Midbrain (tissue), 1 donor: Measurements from ENCODE around the gene PRPF18.
A peak's percentile ranks its signal among the peaks of the same experiment; 100 is the strongest.

ENCODE experiments used
- DNase-seq: peaks from one replicate; lab custom pipeline; 2025; lab: John Stamatoyannopoulos, UW

The PRPF18 gene

DNA sequence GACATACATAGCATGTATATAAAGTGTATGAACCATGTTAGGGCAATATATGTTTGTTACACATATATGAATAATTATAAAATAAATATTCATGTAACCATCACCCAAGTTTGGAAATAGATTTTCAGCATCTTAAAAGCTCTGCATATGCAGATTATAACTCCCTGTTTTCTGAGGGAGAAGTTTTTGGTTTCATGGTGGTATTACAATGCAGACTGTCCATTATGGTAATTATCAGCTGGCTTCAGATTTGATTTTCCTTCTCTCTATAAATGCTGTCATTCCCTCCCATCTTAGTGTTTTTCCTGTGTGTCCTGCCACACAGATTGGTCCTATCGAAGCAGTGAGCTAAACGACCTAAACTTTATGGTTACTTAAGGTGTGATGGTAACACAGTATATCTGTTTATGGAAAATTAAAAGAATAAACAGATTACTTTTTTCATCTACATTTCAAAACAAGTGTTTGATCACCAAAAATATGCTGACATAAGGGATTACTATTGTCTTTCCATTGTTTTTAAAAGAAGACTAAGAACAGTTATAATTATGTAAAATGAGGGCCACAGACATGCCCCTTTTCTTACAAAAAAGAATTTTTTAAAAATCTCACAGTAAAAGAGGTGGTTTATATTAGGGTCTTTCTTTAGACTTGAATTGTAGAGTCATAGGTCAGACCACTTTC, 17.7 kb downstream of the PRPF18 start:
- DNase-seq: no peak

DNA sequence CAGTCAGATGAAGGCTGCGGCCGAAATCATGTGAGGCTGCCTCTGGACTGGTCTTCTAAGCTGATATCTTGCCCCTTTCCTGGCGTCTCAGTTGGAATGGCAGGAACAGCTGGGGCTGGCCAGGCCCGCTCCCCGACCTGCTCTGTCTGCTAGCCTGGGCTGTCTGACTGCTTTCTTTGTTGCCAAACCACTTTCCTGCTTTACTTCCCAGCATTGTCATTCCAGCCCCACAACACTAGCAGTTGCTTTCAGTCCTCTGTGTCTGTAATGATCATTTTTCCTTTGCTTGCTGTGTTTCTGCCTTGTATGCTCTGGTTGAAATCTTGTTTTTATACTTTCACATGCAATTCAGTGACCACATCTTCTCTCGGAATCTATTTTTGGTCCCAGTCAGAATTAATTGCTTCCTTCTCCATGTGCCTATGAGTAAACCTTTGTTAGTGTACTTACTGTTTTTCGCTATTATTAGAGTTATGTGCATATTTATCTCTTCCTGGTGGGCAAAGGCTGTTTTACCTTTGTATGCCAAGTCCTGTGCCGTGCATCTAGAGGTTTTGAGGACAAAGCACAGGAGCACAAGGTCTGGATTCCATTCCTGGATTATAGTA, 21.6 kb downstream of the PRPF18 start:
- DNase-seq: no peak

DNA sequence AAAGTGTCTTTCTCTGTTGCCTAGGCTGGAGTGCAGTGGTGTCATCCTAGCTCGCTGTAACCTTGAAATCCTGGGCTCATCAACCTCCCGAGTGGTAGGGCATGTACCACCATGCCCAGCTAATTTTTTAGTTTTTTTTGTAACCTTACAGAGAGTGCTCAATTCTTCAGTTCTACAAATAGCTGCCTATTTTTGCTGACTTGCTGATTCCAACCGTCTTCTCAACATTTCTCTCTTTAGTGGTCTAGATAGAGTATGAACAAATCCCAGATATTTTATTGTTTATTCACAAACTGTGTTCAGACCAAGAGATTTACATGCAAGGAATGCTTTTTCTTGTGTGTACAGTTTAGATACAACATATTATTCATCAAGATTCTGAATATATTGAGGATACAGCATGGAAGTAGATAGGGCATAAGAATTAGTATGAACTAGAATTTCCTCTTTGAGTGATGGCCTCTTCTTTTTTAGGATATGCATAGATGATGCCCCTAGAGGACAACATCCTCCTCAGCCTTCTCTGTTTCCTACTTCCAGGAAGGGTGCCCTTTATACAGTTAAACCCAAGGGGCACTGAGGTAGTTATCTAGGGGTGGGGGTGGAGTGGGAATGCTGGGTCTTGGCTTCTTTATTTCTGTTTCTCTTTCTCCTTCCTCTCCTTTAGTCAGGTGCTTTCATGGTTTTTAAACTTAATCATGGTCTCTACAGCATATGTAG, 26.0 kb downstream of the PRPF18 start:
- no peak for DNase-seq

DNA sequence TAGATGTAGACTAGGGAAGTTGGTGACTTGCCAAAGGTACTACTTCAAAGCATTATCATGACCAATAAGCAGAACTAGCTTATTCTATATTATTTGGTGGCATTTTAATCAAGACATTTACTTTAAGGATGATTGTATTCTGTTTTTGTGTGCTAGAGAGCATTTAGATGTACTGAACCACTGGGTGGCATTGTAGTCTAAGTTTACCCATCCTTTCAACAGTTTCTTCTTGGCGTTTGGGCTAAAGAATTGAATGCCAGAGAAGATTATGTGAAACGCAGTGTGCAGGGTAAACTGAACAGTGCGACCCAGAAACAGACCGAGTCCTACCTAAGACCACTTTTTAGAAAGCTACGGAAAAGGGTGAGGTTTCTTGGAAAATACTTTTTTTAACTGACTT, 26.8 kb downstream of the PRPF18 start:
- DNase-seq: peak; percentile 62

DNA sequence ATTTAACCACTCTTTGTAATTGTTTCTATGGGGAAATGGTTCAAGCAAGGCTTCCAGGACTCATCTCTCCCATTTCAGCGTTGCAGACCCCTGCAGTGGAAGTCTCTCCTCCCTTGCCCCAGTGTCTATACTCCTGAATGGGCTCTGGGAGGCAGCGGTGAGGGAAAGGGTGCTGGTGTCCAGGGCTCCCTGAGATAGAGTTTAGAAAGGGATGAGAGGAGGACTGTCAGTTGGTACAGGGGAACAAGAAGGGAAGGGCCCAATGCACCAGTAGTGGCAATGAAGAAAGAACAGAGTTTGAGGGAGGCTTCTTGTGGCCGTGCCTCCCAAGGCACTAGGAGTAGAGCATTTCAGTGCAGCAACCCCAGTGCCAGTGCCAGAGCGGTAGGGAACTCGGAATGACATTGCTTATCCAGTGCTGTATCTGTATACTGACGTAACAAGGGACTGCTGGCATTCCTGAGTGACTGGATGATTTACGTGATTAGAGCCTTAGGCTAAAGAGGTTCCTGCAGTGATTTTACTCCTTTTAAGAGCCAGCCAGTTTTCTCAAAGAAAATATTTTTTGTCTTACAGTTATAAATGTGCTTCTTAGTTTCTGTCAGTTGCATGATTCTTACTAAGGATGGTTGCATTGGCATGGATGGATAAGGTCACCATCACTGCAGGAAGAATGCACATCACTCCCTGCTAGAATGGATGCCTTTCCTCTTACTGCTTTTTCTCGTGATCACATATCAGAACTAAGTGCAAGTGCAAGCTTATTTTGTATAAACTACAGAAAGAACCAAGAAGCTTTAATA, 28.0 kb downstream of the PRPF18 start:
- DNase-seq: no peak

DNA sequence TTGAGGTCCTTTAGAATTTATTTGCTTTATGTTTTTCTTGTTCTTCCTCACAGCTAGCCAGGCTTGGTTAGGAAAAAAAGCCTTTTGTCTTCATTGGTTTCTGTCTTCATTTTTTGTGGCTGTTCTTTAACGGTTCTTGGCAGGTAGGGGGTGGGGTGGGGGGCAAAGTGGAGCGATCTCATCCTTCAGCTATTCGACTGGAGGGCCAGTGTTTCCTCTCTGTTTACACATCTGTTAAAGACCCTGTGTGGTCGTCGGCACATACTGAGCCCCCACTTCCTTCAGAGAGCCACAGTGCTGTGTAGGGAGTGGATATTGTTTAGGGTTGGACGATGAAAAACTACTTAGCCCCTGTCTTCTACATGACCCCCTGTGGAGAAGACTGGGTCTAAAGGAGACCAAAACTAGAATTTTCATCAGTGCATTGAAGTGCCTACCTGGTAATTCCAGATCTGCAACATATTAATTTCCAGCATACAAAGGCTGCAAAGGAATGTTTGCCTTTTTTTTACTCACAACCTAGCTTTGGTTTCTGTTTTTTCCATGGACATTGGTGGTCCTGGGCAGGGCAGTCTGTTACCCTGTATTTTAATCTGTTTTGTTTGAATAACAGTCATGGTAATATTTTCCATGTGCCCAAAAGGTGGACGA, 29.0 kb downstream of the PRPF18 start:
- no peak for DNase-seq

DNA sequence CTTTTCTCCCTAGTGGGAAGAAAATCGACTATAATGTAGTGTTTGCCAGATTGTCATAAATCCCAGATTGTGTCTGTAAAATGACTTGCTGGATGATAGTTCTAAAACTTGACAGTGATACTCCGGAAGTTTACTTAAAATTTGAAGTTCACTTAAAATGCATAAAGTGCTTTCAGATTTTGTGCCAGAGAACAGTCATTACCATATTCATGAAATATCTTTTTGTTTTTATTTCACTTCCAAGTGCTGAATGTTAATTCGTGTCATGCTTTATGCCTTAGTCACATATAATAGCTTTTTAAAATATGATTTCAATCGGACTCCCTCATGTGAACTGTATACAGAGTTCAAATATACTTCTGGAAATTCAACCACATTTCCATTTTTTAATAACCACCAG, 30.4 kb downstream of the PRPF18 start:
- DNase-seq: no peak

DNA sequence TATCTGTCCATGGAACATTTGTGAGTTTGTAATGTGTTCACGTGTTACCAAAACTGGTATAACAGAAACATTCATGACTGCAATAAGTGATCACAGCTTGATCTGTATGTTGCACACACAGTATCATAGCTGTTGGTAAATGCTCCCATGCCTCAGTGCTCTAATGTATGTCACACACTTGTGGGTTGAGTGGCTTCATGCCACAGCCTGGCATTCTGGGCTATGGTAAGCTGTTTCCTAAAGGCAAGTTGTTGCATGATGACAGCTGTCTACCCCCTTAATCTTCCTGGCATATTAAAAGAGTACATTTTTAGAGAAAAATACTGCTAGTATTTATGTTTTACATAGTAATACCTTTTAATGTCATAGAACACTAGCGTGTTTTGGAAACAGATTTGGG, 35.2 kb downstream of the PRPF18 start:
- DNase-seq: no peak

DNA sequence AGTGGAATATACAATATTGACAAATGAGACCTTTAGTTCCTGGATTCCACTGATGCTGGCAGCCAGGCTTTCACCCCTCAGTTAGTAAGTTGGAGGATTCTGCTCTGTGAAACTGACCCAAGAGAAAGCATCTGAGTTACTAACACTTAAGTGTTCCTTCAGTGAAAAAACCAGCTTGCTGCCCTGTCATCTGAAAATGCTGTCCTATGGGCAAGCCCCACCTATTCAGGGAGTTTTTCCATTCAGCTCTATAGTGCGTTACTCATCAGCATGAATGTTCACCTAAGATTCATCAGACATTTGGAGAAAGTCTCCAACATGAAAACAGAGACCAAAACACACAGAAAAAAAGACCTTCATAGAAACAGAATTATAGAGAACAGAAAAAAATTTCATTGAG, 37.9 kb downstream of the PRPF18 start:
- no peak for DNase-seq

DNA sequence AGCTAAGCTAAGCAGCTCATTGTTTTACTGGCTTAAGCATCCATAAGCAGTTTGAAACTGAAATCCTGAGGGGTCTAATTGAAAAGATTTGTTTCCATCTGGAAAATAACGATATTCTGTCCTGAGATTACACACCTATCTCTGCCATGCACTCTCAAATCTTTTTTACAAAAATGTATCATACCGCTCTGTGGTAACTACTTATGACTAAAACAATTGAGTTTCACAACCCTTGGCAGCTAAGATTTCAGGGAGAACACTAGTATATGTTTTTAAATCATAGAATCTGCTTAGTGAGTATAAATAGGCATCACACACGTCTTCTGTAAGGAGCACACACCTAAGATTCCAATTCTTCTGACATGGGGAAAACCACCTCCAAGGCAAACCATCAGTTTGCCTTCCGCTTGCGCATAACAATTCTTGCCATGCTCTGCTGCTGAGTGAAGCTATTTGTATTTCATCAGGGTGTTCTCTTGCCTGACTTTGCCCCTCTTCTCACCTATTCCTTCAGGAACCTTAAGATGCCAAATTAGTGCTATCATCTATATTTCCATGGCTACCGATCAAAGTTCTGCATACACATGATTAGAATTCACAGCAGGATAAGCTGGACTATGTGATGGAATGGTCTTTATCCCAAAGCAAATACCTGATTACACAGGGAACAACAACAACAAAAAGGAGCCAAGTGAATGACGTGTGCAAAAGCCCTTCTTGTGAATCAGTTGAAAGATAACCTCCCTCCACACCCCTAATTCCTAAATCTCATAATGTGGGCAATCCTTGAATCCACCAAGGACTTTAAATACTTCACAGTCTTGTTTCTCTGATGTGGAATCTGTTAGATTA, 40.9 kb downstream of the PRPF18 start:
- DNase-seq: no peak

DNA sequence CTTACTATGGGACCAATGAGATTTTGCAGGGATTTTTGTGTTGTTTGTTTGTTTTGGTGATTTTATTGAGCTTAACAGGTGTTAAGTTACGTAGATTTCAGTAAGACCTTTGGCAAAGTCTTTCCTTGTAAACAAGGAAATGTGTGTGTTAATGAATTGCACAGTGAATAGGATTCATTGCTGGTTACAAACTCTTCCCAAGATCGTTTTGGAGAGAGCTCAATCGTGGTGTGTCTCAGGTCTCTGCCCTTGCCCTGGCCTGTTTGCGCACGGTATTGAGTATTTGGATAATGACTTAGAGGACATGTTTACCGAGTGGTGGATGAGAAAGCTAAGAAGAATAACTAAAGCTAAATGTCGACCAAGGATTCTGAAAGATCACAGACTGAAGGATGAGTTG, 41.9 kb downstream of the PRPF18 start:
- DNase-seq: no peak

DNA sequence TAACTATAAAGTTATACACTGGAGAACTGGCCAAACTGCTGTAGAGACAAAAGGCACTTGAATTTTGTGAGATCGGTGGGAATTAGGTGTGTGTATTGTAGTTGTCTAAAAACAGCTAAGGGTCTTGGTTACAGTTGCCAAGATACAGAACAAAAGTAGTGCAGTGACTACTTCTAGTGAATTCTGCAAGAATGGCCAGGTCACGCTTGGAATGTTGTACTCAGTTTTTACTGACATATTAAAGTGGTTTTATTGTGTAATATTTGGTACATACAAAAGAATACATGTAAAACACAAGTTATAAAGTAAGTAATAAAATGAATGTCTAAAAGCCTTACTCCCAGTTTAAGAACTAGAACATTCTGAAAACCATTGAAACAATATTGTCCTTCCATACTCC, 42.4 kb downstream of the PRPF18 start:
- no peak for DNase-seq

DNA sequence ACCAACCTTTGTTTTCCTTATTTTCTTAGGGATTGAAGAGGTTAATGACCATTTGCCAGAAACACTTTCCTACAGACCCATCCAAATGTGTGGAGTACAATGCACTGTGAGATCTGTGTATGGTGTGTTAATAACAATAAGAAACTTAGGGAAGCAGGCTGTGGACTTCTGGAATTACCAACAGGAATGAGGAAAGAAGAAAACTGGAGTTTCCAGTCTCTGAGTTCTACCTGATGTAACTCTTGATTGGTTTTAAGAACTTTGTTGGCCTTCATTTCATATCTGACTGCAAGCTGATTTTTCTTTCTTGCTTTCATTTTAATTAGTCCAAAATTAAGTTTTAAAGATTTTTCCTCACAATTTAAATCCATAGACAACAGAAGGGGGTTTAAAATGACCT, 43.5 kb downstream of the PRPF18 start:
- DNase-seq: no peak

DNA sequence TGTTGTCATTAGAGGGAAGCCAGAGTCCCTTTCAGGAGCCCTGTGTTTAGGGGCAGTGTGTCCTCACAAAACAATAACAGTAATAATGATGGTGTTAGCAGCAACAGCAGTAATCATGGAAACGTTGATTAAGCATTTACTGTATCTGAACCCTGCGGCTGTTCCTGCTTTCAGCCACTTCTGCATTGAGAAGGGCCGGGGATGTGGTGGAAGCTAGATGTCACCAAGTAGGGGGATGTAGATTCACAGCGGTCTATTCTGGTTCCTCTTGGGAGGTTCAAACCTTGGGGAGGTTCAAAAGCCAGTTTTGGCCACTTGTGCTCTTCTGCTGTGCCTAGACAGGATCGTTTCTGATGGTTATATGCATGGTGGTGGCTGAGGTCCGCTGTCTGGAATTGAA, 44.8 kb downstream of the PRPF18 start:
- DNase-seq: peak; percentile 10

DNA sequence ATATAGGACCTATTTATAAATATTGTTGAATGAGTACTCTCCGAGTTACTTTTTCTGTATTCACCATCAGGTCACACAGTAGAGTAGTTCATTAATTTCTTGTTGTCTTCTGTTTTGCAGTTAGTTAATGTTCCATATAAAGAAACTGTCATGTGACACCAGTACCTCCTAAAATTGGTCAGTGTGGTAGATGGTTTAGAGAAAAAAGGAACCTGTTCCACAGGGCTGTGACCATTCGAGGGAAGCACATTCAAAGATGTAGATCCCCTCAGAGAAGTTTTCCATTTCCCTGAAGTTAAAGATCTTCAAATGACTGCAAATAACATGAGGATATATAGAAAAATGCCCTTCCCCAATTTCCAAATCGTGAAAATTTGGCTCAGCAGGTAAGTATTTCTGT, 45.7 kb downstream of the PRPF18 start:
- no peak for DNase-seq

DNA sequence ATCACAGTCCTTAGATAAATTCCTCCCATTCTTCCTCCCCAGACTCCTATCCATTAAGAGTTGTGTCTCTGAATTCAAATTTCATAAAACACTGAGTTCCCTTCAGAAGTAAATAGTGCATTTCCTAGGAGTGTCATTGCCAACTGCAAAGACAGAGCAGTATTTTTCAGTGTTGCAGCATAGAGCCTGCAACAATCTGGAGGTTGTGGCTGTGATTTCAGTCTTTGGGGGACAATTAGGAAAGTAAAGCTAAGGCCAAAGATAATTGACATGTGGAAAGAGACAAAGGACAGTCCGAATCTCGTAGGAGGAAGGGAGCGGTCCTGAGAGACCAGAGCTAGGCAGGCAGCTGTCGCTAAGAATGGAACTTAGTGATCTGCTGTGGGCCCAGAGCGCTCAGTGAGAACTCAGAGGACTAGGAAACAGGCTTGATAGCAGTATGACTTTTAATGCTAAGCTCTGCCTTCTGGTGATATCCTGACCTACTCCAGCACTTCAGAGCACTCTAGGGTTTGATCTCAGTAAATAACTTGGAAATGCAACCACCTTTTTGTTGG, 46.2 kb downstream of the PRPF18 start:
- DNase-seq: no peak

DNA sequence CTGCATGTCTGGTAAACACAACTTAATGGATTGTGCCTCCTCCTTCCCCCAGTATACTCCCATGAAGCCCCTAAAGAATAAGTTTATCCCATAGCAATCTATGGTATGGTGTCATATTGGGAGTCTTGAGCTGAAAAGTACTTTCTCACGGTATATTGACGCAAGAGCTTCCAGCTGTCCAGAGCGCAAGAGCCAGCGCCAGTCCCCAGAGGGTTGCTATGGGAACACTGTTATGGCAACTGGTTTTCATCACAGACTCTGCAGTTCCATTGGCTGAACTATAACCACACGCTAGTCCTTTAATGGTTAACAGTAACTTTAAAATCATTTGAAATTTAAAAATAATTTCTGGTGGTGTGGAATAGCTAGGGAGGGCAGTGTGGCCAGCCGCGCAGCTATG, 46.9 kb downstream of the PRPF18 start:
- DNase-seq: peak; percentile 9

DNA sequence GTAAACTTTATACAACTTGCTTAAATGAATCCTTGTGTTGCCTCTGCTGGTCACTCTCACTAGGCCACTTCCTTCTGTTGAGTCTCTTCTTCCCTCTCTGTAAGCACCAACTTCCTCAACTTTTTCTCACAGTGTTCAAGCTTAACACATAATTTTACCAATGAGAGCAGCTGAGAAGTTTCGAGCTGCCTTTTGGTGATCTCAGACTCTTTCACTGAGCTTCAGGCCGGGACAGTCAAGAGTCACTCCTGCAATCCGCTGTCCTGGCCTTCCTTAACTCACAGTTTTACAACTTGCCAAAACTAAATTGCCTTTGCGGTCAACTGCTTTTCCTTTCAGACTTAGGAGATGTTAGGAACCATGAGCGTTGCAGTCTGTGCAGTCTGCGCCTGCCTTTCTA, 47.4 kb downstream of the PRPF18 start:
- peak; percentile 27 for DNase-seq

DNA sequence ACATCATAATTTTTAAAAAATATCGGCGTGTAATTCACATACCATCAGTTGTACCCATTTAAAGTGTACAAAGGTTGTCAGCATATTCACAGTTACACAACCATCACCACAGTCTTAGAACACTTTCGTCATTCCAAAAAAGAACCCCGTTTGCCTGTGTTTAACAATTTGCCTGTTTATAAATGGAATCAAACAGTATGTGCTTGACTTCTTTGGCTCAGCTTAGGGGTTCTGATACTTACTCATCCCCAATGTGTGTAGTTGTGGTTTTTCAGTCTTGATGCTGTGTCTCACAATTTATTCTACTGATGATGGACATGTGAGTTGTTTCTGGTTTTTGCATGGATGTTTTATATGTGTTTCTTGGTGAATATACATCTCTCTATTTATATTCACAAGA, 50.0 kb downstream of the PRPF18 start:
- DNase-seq: no peak

DNA sequence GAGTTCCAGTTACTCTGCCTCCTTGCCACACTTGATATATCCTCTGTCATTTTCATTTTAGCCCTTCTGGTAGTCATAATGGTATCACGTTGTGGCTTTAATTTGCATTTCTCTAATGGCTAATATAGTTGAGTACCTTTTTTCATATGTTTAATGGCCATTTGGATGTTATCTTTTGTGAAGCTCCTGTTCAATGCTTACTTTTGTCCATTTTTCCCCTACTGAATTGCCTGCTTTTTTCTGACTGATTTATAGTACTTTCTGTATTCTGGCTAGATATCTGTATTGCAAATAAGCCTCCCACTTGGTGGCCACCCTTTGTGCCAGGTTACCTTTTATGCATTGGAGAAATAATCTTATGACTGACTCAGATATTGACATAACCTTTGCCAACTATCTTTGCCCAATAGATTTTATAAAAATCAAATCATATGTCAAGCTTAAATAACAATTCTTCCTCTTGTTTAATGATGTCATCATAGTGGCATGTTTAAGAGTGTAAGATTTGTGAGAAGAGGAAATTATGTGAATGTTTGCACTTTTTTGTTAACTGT, 50.6 kb downstream of the PRPF18 start:
- no peak for DNase-seq

DNA sequence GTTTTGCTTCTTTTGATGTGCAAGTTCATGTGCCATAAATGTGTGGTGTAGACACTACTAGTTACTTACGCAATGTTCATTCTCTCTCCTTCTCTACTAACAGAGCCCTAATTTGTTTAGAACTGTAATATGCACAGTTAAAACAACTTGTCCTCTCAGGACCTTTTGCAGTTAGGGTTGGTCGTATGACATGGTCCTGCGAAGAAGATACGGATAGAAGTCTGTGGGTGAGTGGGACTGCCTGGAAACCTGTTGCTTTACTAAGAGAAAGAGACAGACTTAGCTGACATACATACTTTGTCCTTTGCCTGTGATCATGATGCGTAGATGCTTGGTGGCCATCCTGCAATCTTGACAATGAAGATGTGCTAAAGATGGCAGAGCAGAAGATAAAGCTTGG, 51.1 kb downstream of the PRPF18 start:
- no peak for DNase-seq
